GM10266 (cell line): Measurements from ENCODE around the gene RCOR3.

Experiments used
- DNase-seq: peaks from one replicate; pipeline ENCODE4 v3.0.0; 2012; ENCODE audit errors: extremely low spot score
- CTCF ChIP-seq: IDR thresholded peaks from 2 replicates; pipeline ENCODE4 v1.5.1; 2012; ENCODE audit warnings: mild to moderate bottlenecking, low read depth; ENCODE audit not compliant: control insufficient read depth, insufficient read depth; ENCODE audit errors: missing control alignments

Gene RCOR3

GRCh38 chr1:211340622-211341507 lies 81.7 kb downstream of the RCOR3 start:
- no peak for DNase-seq

GRCh38 chr1:211341999-211342398 lies 82.8 kb downstream of the RCOR3 start:
- no peak for TF ChIP-seq CTCF
- DNase-seq: no peak

More at GRCh38 chr1:211340622-211341507, 81.7 kb downstream of the RCOR3 start:
- TF ChIP-seq CTCF: no peak

- DNase-seq: no peak
- no peak for TF ChIP-seq CTCF
These were observed 84.4 kb downstream of the RCOR3 start for GRCh38 chr1:211343607-211344006.

DNA sequence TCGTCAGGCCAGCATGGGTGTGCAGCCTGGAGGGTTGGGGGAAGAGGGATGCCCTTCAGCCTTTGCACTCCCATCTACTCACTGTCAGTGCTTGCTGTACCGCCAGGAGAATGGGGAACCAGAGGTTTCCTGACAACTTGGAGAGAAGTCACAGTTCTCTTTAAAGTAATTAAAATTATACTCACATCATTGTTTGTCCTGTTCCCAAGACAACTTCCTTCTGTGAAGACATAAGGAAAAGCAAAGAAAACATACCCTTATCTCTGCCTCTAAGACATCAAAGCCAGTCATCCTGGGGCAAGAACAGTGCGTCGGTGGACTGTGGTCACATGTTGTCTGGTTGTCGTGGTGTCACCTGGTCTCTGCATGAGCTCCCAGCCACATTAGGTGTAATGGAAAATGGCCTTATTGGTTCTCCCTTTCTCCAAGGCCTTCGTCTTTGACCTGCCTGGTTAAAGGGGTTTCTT lies 85.0 kb downstream of the RCOR3 start:
- TF ChIP-seq CTCF: no peak
- no peak for DNase-seq

- no peak for TF ChIP-seq CTCF
- DNase-seq: no peak
These were observed 86.6 kb downstream of the RCOR3 start for GRCh38 chr1:211345719-211346118.

DNA sequence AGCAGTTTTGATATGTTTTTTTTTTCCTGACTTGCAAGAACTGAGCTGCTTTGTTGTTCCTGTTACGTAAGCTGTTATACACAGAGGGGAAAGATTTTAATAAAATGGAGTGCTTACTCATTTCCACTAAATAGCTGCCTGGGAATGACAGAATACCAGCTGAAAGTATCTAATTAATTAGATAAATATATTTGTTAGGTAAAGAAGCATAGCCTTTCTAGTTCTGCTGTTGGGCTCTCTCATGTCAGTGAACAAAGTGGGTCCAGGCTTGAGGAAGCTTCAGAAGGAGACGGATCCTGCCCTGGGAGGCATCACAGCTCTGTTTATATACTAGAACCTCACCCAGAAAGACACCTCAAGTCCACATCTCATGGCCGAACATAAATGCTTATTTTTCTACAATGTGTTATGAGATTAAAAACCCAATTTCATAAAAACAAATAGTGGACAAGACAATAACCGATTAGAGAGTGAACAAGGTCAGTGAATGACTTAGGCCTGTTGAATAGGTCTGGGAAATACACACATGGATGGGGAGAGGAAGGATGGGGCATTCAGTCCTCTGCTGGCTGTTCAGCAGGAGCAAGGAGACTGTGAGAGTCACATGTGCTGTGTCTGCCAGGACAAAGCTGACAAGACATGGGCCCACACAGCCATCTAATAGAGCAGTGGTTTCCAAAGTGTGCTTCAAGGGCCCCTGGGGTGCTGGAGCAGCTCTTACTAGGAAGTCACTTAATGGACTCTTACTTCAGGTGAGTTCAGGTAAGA lies 88.1 kb downstream of the RCOR3 start:
- no peak for TF ChIP-seq CTCF
- no peak for DNase-seq

DNA sequence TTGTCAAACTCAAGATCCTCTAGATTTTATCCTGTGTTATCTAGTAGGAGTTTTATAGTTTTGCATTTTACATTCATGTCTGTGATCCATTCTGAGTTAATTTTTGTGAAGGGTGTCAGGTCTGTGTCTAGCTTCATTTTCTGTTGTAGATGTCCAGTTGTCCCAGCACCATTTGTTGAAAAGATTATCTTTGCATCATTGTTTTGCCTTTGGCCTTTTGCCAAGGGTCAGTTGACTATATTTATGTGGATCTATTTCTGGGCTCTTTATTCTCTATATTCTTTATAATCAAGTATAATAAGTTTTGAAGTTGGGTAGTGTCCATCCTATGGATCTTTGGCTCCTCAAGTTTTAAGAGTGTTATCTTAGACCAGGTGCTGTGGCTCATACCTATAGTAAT lies 89.4 kb downstream of the RCOR3 start:
- no peak for TF ChIP-seq CTCF
- no peak for DNase-seq
